ENCODE data around the gene PSENEN. TPM values are rescaled to one million over a fixed set of nuclear protein-coding genes. Genes with fewer than 3 reads are reported as not detected.

PSENEN gene
- total and polyA plus RNA-seq, 9 of the 15 experiments (the other 6 are each of a cell fraction or from before 2014, with no cell fraction given) = 34.5 to 299 (median 61.1) TPM

GRCh38 chr19:35715981-35716800 is 29.3 kb upstream of the PSENEN start (continued):
- TF ChIP-seq BHLHE40 (IDR thresholded peaks at IDR 0.05; ENCODE audit: low read length) (no peak), HDAC8 (tag; IDR thresholded peaks at IDR 0.05) (0 out of 2 replicates have a peak, but pooled peaks have one; percentile 28), HSF4 (CRISPR knock-in tag; IDR thresholded peaks at IDR 0.05; ENCODE audit: borderline replicate concordance) (no peak), SREBF2 (CRISPR knock-in tag; IDR thresholded peaks at IDR 0.05) (no peak), HES1 (IDR thresholded peaks at IDR 0.05; ENCODE audit: low read depth) (no peak), SREBF1 (IDR thresholded peaks at IDR 0.05; ENCODE audit: borderline replicate concordance, low read depth, low read length) (no peak), ZNF717 (CRISPR knock-in tag; IDR thresholded peaks at IDR 0.05) (peak; percentile 9; the same call in 1 of the 2 replicates), ZBTB33 (CRISPR knock-in tag; IDR thresholded peaks at IDR 0.05) (peak; percentile 6; the same call in 1 of the 2 replicates), MEF2A (IDR thresholded peaks at IDR 0.05; ENCODE audit: control insufficient read depth, low read depth, low read length) (no peak), SRSF3 (IDR thresholded peaks at IDR 0.05; ENCODE audit: insufficient read depth, low read length) (no peak), THRB (CRISPR knock-in tag; conservative IDR thresholded peaks at IDR 0.05) (no peak), STAT6 (CRISPR knock-in tag; IDR thresholded peaks at IDR 0.05) (no peak), ZNF592 (IDR thresholded peaks at IDR 0.05) (0 out of 2 replicates have a peak, but pooled peaks have one; percentile 25), BDP1 (IDR thresholded peaks at IDR 0.05; ENCODE audit: insufficient read depth, insufficient read length) (no peak), RHOXF2B (CRISPR knock-in tag; conservative IDR thresholded peaks at IDR 0.05) (no peak), HEY1 (CRISPR knock-in tag; IDR thresholded peaks at IDR 0.05; ENCODE audit: borderline replicate concordance) (no peak)
